Measurements from ENCODE around the gene LAMB1. TPM values are rescaled to one million over a fixed set of nuclear protein-coding genes. Genes with fewer than 3 reads are reported as not detected.
A peak's percentile ranks its signal among the peaks of the same experiment; 100 is the strongest.

Gene LAMB1
- total RNA-seq (2021; ENCODE audit: unreplicated experiment) = 32.0 TPM
- polyA plus RNA-seq (2012) = 32.2 and 32.7 TPM in 2 replicates
- percentile 58 among the genes with signal in this experiment for Bru-seq, nascent RNA
- BruChase-seq, experiment 1, labeled RNA remaining after a 6-hour chase = percentile 60 among the genes with signal in this experiment
- BruChase-seq, experiment 2, labeled RNA remaining after a 2-hour chase = percentile 56 among the genes with signal in this experiment
- long read RNA-seq, full-length matches to known transcripts = 11 of 34 reads
- long read RNA-seq, partial matches to known transcripts = 16 of 34 reads
- long read RNA-seq, other reads (novel, unspliced or antisense) = 7 of 34 reads

DNA sequence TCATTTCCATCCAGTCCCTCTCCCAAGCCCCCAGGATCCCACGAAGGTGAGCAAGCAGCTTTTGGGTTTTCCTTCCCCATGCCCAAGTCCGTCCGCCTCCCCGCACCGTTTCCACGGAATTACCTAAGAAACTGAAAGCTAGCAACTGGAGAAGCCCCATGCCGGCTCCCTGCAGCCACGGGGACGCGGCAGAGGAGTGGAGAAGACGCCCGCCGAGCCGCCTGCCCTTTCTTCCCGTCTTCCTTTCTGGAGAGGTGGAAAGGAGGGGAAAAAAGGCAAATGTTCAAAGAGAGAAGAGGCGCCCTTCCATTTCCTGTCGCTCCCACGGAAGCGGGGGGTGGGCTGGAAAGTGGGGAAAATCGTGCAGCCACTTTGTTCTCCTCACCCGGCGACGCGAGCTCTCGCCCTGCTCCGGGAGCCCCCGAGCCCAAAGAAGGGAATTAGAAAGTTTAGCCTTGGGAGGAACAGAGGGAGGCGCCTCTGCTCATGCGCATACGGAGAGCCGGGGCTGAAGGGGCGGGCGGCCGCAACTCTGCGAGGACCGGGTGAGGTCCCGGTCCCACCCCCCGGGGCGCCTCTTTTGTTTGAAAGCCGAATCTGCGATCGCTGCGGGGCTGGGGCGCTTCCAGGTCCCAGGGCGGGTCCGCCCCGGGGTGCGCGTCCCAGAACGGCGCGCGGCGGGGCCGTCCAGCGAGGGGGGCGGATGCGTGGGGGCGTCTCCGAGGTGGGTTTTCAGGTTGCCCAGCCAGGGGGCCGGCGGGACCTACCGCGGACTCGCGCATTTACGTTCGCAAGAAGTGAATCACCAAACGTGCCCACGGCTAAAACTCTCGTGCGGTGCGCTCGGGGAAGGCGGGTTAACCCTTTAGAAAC is at the start of gene LAMB1:
Gene LAMB1 (minus strand): TSS at position 436 of the 873 bp plus-strand sequence. CDS start 276 bp downstream, at position 160.
- Histone ChIP-seq H3K36me3 (ENCODE audit: control insufficient read depth in 1 of 2, insufficient read depth in 2 of 2, low read length in 2 of 2) (no peaks in the 10 kb centered on the region), H3K4me2 (ENCODE audit: low read length) (peak within 1 kb of the TSS; percentile 94), H3K9me2 (ENCODE audit: insufficient read depth) (no peaks in the 10 kb centered on the region), H3K4me3 (replicated peaks in 1 of 2; ENCODE audit: low read depth in 1 of 2, low read length in 2 of 2) (peak within 1 kb of the TSS; percentile 66 to 78), H4K20me1 (ENCODE audit: insufficient read depth) (no peaks in the 10 kb centered on the region), H3K4me1 (ENCODE audit: control insufficient read depth in 1 of 2, insufficient read depth in 2 of 2, low read length in 2 of 2) (peaks cover 6 to 23% of the 10 kb centered on the region in 2 experiments; a peak in 3 of 4 replicates), H3K79me2 (ENCODE audit: insufficient read depth, low read length) (no peaks in the 10 kb centered on the region), H3K9me3 (ENCODE audit: control insufficient read depth in 1 of 2, insufficient read depth in 1 of 2, low read depth in 1 of 2, low read length in 2 of 2) (no peaks in the 10 kb centered on the region), H3K27ac (ENCODE audit: low read depth, low read length) (peak within 1 kb of the TSS; percentile 21; the same call in 1 of the 2 replicates), H2AFZ (ENCODE audit: low read depth, low read length, poor library complexity, severe bottlenecking) (peak within 1 kb of the TSS; percentile 55), H3K27me3 (ENCODE audit: insufficient read depth, low read length) (no peaks in the 10 kb centered on the region; the same call in 1 of the 2 replicates), H3K9ac (ENCODE audit: low read length) (peak within 1 kb of the TSS; percentile 61)
- ChIA-PET RAD21 (ENCODE audit: low non-redundant PET in 1 of 2, low total read pairs in 2 of 2, uncharacterized antibody in 2 of 2, unreplicated experiment in 2 of 2) (no interaction called here), CTCF (no interaction called here), POLR2A (no interaction called here)
- ATAC-seq (peak; percentile 92), DNase-seq (ENCODE audit: low read depth, low spot score) (no peak)
- TF ChIP-seq POLR2AphosphoS5 (IDR thresholded peaks at IDR 0.05; ENCODE audit: low read depth, low read length) (peak; percentile 63), EGR1 (IDR thresholded peaks at IDR 0.05; ENCODE audit: low read depth) (no peak)
- intact Hi-C loops (cut with micrococcal nuclease) = no loop called here
- BruUV-seq (replicated peaks) = TSS peak; percentile 53

DNA sequence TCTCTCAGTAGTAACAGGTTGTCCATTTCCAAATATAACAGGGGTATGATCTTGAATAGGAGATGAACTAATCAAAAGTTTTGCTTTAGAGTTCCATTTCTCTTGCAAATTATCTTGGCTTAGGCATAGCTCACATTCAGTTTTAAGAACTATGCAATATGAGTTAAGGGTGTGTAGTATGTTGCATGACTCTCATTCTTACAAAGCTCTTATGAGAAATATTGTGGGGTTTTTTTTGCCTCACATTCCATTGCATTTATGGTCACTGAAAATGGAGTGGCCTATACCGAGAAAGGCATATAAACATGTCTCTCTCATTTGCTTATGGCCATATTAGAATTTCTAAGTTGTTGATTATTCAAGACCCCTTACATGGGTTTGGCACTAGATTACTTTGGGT is 48.5 kb upstream of the LAMB1 start:
- RAD21 ChIA-PET (ENCODE audit: low non-redundant PET in 1 of 2, low total read pairs in 2 of 2, uncharacterized antibody in 2 of 2, unreplicated experiment in 2 of 2) = no interaction called here
- Histone ChIP-seq H3K4me2 (ENCODE audit: low read length) (no peak overlapping the region), H4K20me1 (ENCODE audit: insufficient read depth) (no peaks in the 10 kb centered on the region), H3K9me2 (ENCODE audit: insufficient read depth) (no peaks in the 10 kb centered on the region), H3K9ac (ENCODE audit: low read length) (no peak overlapping the region), H3K36me3 (ENCODE audit: control insufficient read depth in 1 of 2, insufficient read depth in 2 of 2, low read length in 2 of 2) (no peaks in the 10 kb centered on the region), H3K27ac (ENCODE audit: low read depth, low read length) (no peak overlapping the region), H3K27me3 (ENCODE audit: insufficient read depth, low read length) (no peaks in the 10 kb centered on the region), H3K79me2 (ENCODE audit: insufficient read depth, low read length) (no peaks in the 10 kb centered on the region), H2AFZ (ENCODE audit: low read depth, low read length, poor library complexity, severe bottlenecking) (no peak overlapping the region), H3K4me1 (ENCODE audit: control insufficient read depth in 1 of 2, insufficient read depth in 2 of 2, low read length in 2 of 2) (no peaks in the 10 kb centered on the region), H3K4me3 (replicated peaks in 1 of 2; ENCODE audit: low read depth in 1 of 2, low read length in 2 of 2) (no peak overlapping the region), H3K9me3 (ENCODE audit: control insufficient read depth in 1 of 2, insufficient read depth in 1 of 2, low read depth in 1 of 2, low read length in 2 of 2) (no peaks in the 10 kb centered on the region)
- no peak for DNase-seq (ENCODE audit: low read depth, low spot score)
- TF ChIP-seq SP1 (IDR thresholded peaks at IDR 0.05; ENCODE audit: low read depth) = no peak
- no peak for TF ChIP-seq EGR1 (IDR thresholded peaks at IDR 0.05; ENCODE audit: low read depth)
- TF ChIP-seq ZNF274 (IDR thresholded peaks at IDR 0.05; ENCODE audit: low read depth, low read length) = no peak
- TF ChIP-seq, protein P1, sequence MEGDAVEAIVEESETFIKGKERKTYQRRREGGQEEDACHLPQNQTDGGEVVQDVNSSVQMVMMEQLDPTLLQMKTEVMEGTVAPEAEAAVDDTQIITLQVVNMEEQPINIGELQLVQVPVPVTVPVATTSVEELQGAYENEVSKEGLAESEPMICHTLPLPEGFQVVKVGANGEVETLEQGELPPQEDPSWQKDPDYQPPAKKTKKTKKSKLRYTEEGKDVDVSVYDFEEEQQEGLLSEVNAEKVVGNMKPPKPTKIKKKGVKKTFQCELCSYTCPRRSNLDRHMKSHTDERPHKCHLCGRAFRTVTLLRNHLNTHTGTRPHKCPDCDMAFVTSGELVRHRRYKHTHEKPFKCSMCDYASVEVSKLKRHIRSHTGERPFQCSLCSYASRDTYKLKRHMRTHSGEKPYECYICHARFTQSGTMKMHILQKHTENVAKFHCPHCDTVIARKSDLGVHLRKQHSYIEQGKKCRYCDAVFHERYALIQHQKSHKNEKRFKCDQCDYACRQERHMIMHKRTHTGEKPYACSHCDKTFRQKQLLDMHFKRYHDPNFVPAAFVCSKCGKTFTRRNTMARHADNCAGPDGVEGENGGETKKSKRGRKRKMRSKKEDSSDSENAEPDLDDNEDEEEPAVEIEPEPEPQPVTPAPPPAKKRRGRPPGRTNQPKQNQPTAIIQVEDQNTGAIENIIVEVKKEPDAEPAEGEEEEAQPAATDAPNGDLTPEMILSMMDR (IDR thresholded peaks at IDR 0.05 in 2 of 3, conservative IDR thresholded peaks at IDR 0.05 in 1 of 3; ENCODE audit: borderline replicate concordance in 1 of 3, insufficient read depth in 1 of 3, low read depth in 2 of 3, low read length in 2 of 3) = no peak
- no peak for TF ChIP-seq CBX3 (IDR thresholded peaks at IDR 0.05; ENCODE audit: low read depth)
- TF ChIP-seq SRF (IDR thresholded peaks at IDR 0.05; ENCODE audit: low read depth) = no peak
- POLR2A ChIA-PET = no interaction called here
- intact Hi-C loops (cut with micrococcal nuclease) = no loop called here
- BruUV-seq (replicated peaks) = no TSS peak
- ATAC-seq = no peak
- CTCF ChIA-PET = no interaction called here

All from HCT116 (cell line).